Activated CD4-positive, alpha-beta T cell treated with anti-CD3 and anti-CD28 coated beads, Interleukin-2, amount 50 U/mL, for 16 hours (primary cell): ENCODE measurements around the gene PRSS21.

Source experiments
- DNase-seq: peaks from one replicate; pipeline ENCODE4 v3.0.0-alpha.2; 2020

Gene PRSS21

DNA sequence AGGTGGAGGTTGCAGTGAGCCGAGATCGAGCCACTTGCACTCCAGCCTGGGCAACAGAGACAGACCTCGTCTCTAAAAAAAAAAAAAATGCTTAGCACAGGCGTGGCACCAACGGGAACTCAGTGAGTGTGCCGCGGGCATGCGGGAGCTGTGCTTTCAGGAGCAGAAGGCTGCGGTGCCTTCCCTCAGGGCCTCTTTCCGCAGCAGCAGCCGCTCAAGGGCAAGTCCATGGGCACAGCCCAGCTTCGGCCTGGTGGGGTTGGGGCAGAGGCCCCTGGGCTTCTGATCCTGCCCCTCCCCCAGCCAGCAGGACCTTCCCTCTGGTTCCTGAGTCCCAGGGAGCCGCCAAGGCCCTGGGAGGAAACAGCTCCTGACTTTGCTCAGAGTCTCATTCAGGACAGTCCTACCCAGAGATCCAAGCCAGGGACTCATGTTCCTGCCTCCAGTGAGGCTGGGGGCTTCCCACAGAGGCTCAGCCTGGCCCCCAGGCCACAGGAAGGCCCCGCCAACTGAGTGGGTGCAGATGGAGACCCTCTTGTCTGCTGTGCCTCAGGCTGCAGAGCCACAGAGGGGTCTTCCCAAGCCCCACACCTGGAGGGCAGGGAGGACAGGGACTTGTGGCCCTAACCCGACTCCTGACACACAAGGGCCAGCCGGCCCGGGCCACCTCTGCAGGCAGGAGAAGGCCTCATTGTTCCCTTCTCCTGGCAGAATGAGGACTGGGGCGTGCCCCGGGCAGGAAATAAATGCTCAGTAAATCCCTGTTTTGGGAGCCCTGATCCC lies 9.7 kb downstream of the PRSS21 start:
- DNase-seq = no peak

DNA sequence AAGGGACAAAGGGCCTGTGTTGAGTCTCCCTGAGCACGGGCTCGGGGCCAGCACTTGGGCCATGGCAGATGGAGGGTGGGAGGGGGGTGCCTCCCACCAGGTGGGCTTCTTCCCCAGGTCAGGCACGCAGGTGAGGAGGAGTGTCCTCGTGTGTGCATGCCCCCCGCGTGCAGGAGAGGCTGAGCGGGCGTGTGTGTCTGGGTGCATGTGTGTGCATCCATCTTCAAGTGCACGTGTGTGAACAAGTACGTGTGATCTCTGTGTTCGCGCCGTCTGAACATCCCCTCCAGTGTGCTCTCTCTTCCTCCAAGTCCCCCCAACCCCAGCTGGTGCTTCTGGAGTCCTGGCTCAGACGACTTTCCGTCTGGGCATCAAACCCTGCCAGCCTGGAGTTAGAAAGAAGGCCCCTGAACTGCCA lies 10.3 kb downstream of the PRSS21 start:
- DNase-seq = no peak

GRCh38 chr16:2827831-2828520 lies 10.9 kb downstream of the PRSS21 start:
- no peak for DNase-seq

GRCh38 chr16:2828521-2828840 lies 11.4 kb downstream of the PRSS21 start:
- DNase-seq = no peak

GRCh38 chr16:2828876-2829430 lies 11.9 kb downstream of the PRSS21 start:
- DNase-seq = no peak

DNA sequence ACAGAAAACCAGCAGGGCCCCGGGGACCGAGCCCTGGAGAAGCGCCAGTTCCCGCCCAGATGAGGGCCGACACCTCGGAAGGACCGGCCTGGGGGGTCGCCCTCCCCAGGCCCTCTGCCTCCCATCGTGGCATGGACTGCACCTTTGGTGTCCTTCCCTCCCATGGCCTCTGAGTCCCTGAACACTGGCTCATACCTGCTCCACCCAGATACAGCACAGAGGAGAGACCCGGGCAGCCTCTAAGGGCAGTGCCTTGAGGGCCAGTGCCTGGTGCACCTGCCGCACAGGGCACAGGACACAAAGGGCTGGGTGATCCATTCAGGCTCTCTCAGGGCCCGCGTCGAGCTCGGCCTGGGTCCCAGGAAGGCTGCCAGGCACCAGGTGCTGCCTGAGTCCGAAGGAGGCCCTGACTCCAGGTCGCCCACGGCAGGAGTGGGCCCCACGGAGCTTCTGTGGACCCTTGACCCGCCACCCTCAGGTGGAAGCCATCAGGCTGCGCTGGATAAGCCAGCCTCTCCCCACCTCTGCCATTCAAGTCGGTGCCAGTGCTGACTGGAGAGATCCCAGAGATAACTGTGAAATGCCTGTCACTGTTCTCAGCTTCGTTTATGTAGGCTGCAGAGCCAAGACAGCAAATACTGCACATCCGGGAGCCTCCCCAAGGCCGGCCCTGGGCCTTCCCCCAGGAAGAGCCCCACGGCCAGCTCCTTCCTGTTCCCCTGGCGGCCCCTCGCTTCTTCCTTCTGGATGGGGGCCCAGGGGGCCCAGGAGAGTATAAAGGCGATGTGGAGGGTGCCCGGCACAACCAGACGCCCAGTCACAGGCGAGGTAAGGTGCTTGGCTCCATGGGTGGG lies 12.7 kb downstream of the PRSS21 start, which contains the start of gene ZG16B:
TSS of gene ZG16B (plus strand) at position 803 of the 854 bp plus-strand sequence. CDS start 139 bp downstream, outside the sequence.
- DNase-seq = no peak

- DNase-seq = no peak
Observed at GRCh38 chr16:2830355-2830695, 13.3 kb downstream of the PRSS21 start.

DNA sequence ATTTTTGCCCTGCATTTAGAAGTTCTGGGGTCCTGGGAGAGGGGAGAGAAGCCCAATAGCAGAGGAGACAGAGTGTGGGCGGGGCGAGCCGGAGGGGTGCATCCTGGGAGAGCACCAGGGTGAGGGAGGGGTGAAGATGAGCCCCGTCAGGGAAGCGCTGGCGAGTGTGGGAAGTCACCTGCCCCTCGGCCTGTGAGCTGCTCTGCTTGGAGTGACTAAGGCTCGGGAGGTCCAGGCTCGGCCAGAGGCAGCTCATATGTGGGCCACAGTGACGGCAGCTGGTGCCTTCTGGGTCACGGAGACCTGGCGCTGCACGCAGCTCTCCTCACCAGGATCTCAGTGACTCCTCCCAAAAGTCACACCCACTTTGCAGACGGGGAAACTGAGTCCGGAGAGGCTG lies 14.2 kb downstream of the PRSS21 start:
- no peak for DNase-seq

GRCh38 chr16:2833776-2834175 lies 16.7 kb downstream of the PRSS21 start:
- DNase-seq = no peak

- DNase-seq = no peak
Observed at GRCh38 chr16:2834968-2835367, 17.9 kb downstream of the PRSS21 start.

- no peak for DNase-seq
Observed at GRCh38 chr16:2835638-2836493, 18.8 kb downstream of the PRSS21 start.

DNA sequence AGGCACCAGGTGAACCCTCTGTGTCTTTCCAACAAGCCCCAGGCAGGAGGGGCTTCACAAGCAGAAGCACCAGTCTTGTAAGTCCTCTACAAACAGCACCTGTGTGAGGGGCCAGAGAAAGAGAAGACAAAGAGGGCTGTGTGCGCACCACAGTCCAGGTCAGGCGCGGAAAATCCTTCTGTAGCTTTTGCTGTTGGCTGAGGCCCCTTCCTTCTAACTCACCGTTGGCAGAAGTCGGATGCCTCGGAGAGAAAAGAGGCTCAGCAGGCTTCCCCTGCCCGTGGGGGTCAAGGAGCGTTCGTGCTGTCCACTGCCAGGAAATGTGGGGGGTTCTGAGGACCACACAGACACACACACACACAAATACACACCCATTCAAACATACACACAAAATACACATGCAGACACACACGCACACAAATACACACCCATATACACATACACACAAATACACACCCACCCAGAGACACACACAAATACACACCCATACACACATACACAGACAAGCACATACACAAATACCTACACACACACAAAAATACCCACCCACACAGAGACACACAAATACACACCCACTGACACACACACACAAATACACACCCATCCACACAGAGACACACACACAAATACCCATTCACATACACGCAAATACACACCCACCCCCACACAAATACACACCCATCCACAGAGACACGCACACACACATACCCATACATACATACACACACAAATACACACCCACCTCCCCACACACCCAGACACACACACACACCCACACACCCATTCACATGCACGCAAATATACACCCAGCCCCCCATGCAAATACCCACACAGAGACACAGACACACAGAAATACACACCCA lies 19.8 kb downstream of the PRSS21 start:
- DNase-seq = no peak

GRCh38 chr16:2838928-2839327 lies 21.9 kb downstream of the PRSS21 start:
- peak; percentile 44 for DNase-seq

DNA sequence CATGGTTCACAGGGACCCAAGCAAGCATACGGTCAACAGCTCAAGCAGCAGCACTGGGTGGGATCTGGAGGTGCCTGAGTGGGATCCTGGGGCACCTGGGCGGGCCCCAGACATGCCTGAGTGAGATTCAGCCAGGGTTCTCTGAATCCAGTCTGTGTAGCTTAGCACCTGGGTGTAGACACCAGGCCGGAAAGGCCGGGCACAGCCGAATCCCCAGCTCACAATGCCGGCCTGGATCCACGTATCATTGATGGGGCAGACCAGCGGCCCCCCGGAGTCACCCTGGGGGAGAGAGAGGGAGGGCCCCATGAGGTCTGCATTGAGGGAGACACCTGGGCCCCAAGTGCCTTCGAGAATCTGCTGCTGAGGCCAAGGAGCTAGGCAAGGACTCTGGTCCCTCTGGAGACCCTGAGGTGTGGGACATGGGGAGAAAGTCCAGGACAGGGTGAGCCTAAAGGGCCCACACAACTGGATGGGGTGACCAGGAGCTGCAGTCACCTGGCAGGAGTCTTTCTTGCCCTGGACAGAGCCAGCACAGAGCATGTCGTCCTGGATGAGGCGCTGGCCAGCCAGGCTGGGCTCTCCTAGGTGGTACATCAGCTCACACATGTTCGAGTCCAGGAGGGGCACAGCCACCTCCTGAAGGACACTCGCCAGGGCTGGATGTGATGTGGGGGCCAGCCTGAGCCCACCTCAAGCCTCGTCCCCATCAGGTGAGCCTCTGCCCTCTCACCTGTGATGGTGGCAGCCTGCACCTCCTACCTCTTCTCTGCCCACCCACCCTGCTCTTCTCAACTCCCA lies 22.8 kb downstream of the PRSS21 start:
- no peak for DNase-seq

DNA sequence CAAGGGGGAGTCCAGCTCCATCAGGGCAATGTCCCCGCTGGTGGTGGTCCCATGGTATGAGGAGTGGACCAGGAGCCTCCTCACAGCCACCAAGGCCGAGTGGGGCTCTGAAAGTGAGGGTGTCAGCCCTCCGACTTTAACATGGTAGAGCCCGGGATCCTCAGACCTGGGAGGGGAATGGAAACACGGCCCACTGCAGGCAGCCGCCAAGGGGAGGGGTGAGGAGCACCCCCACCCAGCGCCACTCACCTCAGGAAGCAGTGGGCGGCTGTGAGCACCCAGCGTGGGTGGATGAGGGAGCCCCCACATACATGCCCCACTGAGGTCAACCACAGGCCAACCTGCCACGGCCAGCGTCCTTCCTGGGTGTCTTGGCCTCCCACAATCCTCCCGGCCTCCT lies 23.9 kb downstream of the PRSS21 start:
- no peak for DNase-seq

DNA sequence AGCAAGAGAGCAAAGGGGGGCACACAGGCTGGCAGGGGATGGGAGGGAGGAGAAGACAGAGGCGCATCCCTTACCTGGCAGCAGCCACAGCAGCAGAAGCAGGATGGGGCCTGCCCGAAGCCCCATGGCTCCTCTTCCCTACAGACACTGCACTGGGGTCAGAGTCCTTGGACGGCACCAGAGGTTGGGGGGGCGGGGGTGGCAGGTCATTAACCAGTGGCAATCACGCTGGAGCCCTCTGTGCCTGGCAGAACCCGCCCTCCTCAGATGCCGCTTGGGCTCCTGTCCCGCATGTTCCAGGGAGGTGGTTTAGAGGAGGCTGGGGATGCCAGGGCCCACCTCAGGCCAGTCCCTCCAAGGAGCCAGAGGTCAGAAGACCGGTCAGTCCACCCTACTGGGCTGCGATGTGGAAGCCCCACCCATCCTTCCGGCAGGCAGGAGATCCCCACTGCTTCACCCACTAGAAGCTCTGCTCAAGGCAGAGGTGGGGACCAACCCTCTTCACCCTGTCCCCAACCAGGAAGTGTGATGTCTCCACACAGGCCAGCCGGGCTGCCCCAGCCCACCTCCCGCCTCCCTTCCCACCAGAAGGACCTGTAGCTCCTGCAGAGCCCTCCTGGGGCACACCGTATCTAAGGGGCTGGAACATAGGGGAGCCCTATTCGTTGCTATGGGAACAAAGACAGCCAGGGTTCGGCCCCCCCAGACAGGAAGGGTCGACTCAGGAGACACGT lies 24.7 kb downstream of the PRSS21 start:
- DNase-seq = no peak

DNA sequence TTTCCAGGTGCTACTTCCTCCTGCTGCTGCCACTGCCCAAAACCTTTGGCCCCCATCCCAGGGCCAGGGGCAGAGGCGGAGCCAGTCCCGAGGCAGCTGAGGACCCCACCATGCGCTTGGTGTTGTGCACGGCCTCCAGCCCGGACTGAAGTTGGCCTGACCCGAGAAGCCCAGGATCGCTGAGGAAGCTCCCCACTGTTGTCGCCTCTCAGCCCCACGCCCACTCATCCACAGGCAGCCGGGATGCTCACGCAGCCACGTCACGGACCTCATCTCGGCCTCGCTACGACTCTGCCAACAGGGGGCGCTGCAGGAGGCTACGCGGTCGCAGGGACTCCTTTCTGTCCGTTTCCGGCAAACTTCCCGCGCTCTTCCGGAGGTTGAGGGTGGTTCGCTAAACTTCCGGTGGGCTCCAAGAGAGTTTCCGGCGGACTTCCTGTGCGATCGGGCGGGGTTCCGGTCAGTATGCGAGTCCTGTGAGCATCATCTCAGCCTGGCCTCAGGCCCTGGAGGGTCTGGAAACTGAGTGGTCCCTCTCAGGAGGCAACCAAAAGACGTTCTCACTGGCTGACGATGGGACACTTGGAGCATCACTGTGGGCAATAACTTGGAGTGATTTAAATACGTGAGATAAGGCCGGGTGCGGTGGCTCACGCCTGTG lies 25.4 kb downstream of the PRSS21 start:
- peak; percentile 86 for DNase-seq

DNA sequence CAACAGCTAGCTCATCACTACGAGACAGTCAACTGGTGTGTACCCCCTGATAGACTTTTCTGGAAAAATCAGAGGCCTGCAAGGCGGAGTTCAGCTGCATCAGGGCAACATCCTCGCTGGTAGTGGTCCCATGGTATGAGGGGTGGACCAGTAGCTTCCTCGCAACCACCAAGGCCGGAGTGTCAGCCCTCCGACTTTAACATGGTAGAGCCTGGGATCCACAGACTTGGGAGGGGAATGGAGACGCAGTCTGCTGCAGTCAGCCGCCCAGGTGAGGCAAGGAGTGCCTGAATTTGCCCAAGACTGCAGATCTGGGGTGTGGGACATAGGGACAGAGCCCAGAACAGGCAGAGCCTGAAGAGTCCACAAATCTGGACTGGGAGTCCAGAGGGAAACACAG lies 26.5 kb downstream of the PRSS21 start:
- no peak for DNase-seq

DNA sequence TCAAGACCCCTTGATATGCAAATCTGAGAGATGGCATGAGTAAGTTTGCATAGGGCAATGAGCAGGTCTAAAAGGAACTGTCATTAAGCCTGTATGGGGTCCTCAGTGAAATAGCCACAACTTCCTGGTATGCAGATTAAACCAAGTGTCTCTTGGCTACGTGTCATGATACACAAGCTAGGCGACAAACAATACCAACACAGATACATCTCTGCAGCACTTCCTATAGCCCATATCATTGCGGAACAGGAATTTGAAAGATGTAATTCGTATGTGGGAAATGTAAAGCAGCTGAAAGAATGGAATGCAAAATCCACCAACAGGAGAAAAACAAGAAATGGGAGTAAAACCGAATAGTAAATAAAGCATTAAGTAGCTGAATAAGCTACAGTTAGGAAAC lies 28.1 kb downstream of the PRSS21 start:
- DNase-seq = no peak
